ENCODE data around the gene CES1.

- no peak for TF ChIP-seq CTCF (conservative IDR thresholded peaks at IDR 0.05)
- TF ChIP-seq ZFX (IDR thresholded peaks at IDR 0.05) = no peak
Observed at GRCh38 chr16:55820615-55821014, 12.3 kb downstream of the CES1 start.

Measured in C4-2B (cell line).